Measurements from ENCODE around the gene SLC9A7.
A peak's percentile ranks its signal among the peaks of the same experiment; 100 is the strongest.

The SLC9A7 gene

GRCh38 chrX:46611658-46612362 is 147.1 kb downstream of the SLC9A7 start:
- Histone ChIP-seq H3K4me1 (ENCODE audit: control insufficient read depth in 1 of 2, insufficient read depth in 2 of 2, low read length in 2 of 2) (peaks cover 0 to 2% of the 10 kb centered on the region in 2 experiments), H3K18ac (ENCODE audit: low read length) (no peak overlapping the region), H2AK5ac (ENCODE audit: low read length) (no peak overlapping the region), H3K27me3 (ENCODE audit: insufficient read depth, low read length) (no peaks in the 10 kb centered on the region), H3K36me3 (ENCODE audit: control insufficient read depth in 1 of 2, insufficient read depth in 2 of 2, low read length in 2 of 2) (peaks cover 0 to 2% of the 10 kb centered on the region in 2 experiments), H2BK120ac (ENCODE audit: insufficient read depth, low read length, poor library complexity) (no peak overlapping the region), H3K4me3 (ENCODE audit: low read depth, low read length) (no peak overlapping the region), H3K14ac (ENCODE audit: low read length) (no peak overlapping the region), H3K23ac (ENCODE audit: low read length) (no peak overlapping the region), H3K4ac (ENCODE audit: low read depth, low read length) (no peak overlapping the region), H3K9me3 (ENCODE audit: insufficient read depth, low read depth, low read length) (no peaks in the 10 kb centered on the region), H2BK12ac (ENCODE audit: low read length) (no peak overlapping the region), H3K27ac (ENCODE audit: low read depth, low read length) (no peak overlapping the region), H2AFZ (ENCODE audit: insufficient read depth, low read length, poor library complexity) (no peak overlapping the region), H3K4me2 (ENCODE audit: low read length) (no peak overlapping the region), H3K79me2 (ENCODE audit: control insufficient read depth, insufficient read depth, low read length, poor library complexity) (no peaks in the 10 kb centered on the region), H2BK5ac (ENCODE audit: low read depth, low read length, poor library complexity) (no peak overlapping the region), H3K9ac (ENCODE audit: low read length) (no peak overlapping the region), H4K12ac (ENCODE audit: low read depth, low read length) (no peak overlapping the region), H4K91ac (ENCODE audit: low read depth, low read length) (no peak overlapping the region), H3K79me1 (ENCODE audit: low read length) (no peaks in the 10 kb centered on the region), H4K8ac (ENCODE audit: low read depth, low read length) (no peak overlapping the region)
- DNase-seq, result peak in 1 of 2 donors; percentile 60
- no CpG with 5 or more reads among the region's 13 CpGs for WGBS (ENCODE audit: extremely low coverage, insufficient coverage, insufficient read length)

- no peak overlapping the region for H3K23ac ChIP-seq (ENCODE audit: low read length)
- H3K79me1 ChIP-seq (ENCODE audit: low read length), result no peaks in the 10 kb centered on the region
- no peak overlapping the region for H3K18ac ChIP-seq (ENCODE audit: low read length)
- H2BK5ac ChIP-seq (ENCODE audit: low read depth, low read length, poor library complexity), result no peak overlapping the region
- H3K36me3 ChIP-seq (ENCODE audit: control insufficient read depth in 1 of 2, insufficient read depth in 2 of 2, low read length in 2 of 2), result peaks cover 0 to 2% of the 10 kb centered on the region in 2 experiments
- H3K9ac ChIP-seq (ENCODE audit: low read length), result no peak overlapping the region
- H3K4me2 ChIP-seq (ENCODE audit: low read length), result no peak overlapping the region
- DNase-seq, result no peak
- no peak overlapping the region for H3K4ac ChIP-seq (ENCODE audit: low read depth, low read length)
- no peaks in the 10 kb centered on the region for H3K79me2 ChIP-seq (ENCODE audit: control insufficient read depth, insufficient read depth, low read length, poor library complexity)
- no peak overlapping the region for H2AFZ ChIP-seq (ENCODE audit: insufficient read depth, low read length, poor library complexity)
- H2AK5ac ChIP-seq (ENCODE audit: low read length), result no peak overlapping the region
- no peak overlapping the region for H4K12ac ChIP-seq (ENCODE audit: low read depth, low read length)
- no peak overlapping the region for H2BK12ac ChIP-seq (ENCODE audit: low read length)
- no peak overlapping the region for H4K8ac ChIP-seq (ENCODE audit: low read depth, low read length)
- no peak overlapping the region for H4K91ac ChIP-seq (ENCODE audit: low read depth, low read length)
- no peaks in the 10 kb centered on the region for H3K9me3 ChIP-seq (ENCODE audit: insufficient read depth, low read depth, low read length)
- WGBS (ENCODE audit: extremely low coverage, insufficient coverage, insufficient read length), result no CpG with 5 or more reads among the region's 5 CpGs
- H3K27me3 ChIP-seq (ENCODE audit: insufficient read depth, low read length), result no peaks in the 10 kb centered on the region
- no peak overlapping the region for H3K4me3 ChIP-seq (ENCODE audit: low read depth, low read length)
- H3K27ac ChIP-seq (ENCODE audit: low read depth, low read length), result no peak overlapping the region
- no peak overlapping the region for H3K14ac ChIP-seq (ENCODE audit: low read length)
- H3K4me1 ChIP-seq (ENCODE audit: control insufficient read depth in 1 of 2, insufficient read depth in 2 of 2, low read length in 2 of 2), result peaks cover 0 to 2% of the 10 kb centered on the region in 2 experiments
- no peak overlapping the region for H2BK120ac ChIP-seq (ENCODE audit: insufficient read depth, low read length, poor library complexity)
Measured at GRCh38 chrX:46610070-46610658, 148.8 kb downstream of the SLC9A7 start.

GRCh38 chrX:46607916-46608315 is 151.0 kb downstream of the SLC9A7 start:
- H3K9me3 ChIP-seq (ENCODE audit: insufficient read depth, low read depth, low read length), result no peaks in the 10 kb centered on the region
- peaks cover 0 to 2% of the 10 kb centered on the region in 2 experiments for H3K4me1 ChIP-seq (ENCODE audit: control insufficient read depth in 1 of 2, insufficient read depth in 2 of 2, low read length in 2 of 2)
- H4K12ac ChIP-seq (ENCODE audit: low read depth, low read length), result no peak overlapping the region
- H3K4me3 ChIP-seq (ENCODE audit: low read depth, low read length), result no peak overlapping the region
- H2BK5ac ChIP-seq (ENCODE audit: low read depth, low read length, poor library complexity), result no peak overlapping the region
- H3K9ac ChIP-seq (ENCODE audit: low read length), result no peak overlapping the region
- no peak overlapping the region for H3K18ac ChIP-seq (ENCODE audit: low read length)
- no peak overlapping the region for H2BK12ac ChIP-seq (ENCODE audit: low read length)
- H3K36me3 ChIP-seq (ENCODE audit: control insufficient read depth in 1 of 2, insufficient read depth in 2 of 2, low read length in 2 of 2), result no peaks in the 10 kb centered on the region
- no peak overlapping the region for H3K14ac ChIP-seq (ENCODE audit: low read length)
- H3K79me1 ChIP-seq (ENCODE audit: low read length), result no peaks in the 10 kb centered on the region
- no peak for DNase-seq
- H2AK5ac ChIP-seq (ENCODE audit: low read length), result no peak overlapping the region
- H4K91ac ChIP-seq (ENCODE audit: low read depth, low read length), result no peak overlapping the region
- H3K4me2 ChIP-seq (ENCODE audit: low read length), result no peak overlapping the region
- H3K27ac ChIP-seq (ENCODE audit: low read depth, low read length), result no peak overlapping the region
- no peak overlapping the region for H2AFZ ChIP-seq (ENCODE audit: insufficient read depth, low read length, poor library complexity)
- no peak overlapping the region for H2BK120ac ChIP-seq (ENCODE audit: insufficient read depth, low read length, poor library complexity)
- H3K27me3 ChIP-seq (ENCODE audit: insufficient read depth, low read length), result no peaks in the 10 kb centered on the region
- H3K4ac ChIP-seq (ENCODE audit: low read depth, low read length), result no peak overlapping the region
- WGBS (ENCODE audit: extremely low coverage, insufficient coverage, insufficient read length), result no CpG with 5 or more reads among the region's 11 CpGs
- no peak overlapping the region for H3K23ac ChIP-seq (ENCODE audit: low read length)
- H3K79me2 ChIP-seq (ENCODE audit: control insufficient read depth, insufficient read depth, low read length, poor library complexity), result no peaks in the 10 kb centered on the region
- H4K8ac ChIP-seq (ENCODE audit: low read depth, low read length), result no peak overlapping the region

- Histone ChIP-seq H2BK120ac (ENCODE audit: insufficient read depth, low read length, poor library complexity) (no peak overlapping the region), H2BK5ac (ENCODE audit: low read depth, low read length, poor library complexity) (no peak overlapping the region), H2BK12ac (ENCODE audit: low read length) (no peak overlapping the region), H3K79me2 (ENCODE audit: control insufficient read depth, insufficient read depth, low read length, poor library complexity) (no peaks in the 10 kb centered on the region), H3K36me3 (ENCODE audit: control insufficient read depth in 1 of 2, insufficient read depth in 2 of 2, low read length in 2 of 2) (no peaks in the 10 kb centered on the region), H3K27ac (ENCODE audit: low read depth, low read length) (no peak overlapping the region), H3K9ac (ENCODE audit: low read length) (no peak overlapping the region), H2AK5ac (ENCODE audit: low read length) (no peak overlapping the region), H3K79me1 (ENCODE audit: low read length) (no peaks in the 10 kb centered on the region), H3K4ac (ENCODE audit: low read depth, low read length) (no peak overlapping the region), H3K27me3 (ENCODE audit: insufficient read depth, low read length) (no peaks in the 10 kb centered on the region), H4K91ac (ENCODE audit: low read depth, low read length) (no peak overlapping the region), H4K8ac (ENCODE audit: low read depth, low read length) (no peak overlapping the region), H3K4me1 (ENCODE audit: control insufficient read depth in 1 of 2, insufficient read depth in 2 of 2, low read length in 2 of 2) (no peaks in the 10 kb centered on the region), H3K14ac (ENCODE audit: low read length) (no peak overlapping the region), H3K18ac (ENCODE audit: low read length) (no peak overlapping the region), H3K23ac (ENCODE audit: low read length) (no peak overlapping the region), H3K9me3 (ENCODE audit: insufficient read depth, low read depth, low read length) (no peaks in the 10 kb centered on the region), H2AFZ (ENCODE audit: insufficient read depth, low read length, poor library complexity) (no peak overlapping the region), H3K4me3 (ENCODE audit: low read depth, low read length) (no peak overlapping the region), H3K4me2 (ENCODE audit: low read length) (no peak overlapping the region), H4K12ac (ENCODE audit: low read depth, low read length) (no peak overlapping the region)
- WGBS (ENCODE audit: extremely low coverage, insufficient coverage, insufficient read length), result no CpG with 5 or more reads among the region's 6 CpGs
- DNase-seq, result no peak
Measured at GRCh38 chrX:46602468-46603102, 156.3 kb downstream of the SLC9A7 start.
